SK-N-SH treated with all-trans-retinoic acid at 6 μM for 48 hours (cell line): ENCODE measurements around the gene TNFAIP8.

Experiments
- ARNTL ChIP-seq: fragments of 450-650 bp; formaldehyde crosslinking; IDR thresholded peaks from 2 replicates; pipeline ENCODE4 v1.5.0; 2020; ENCODE audit warnings: low read depth, mild to moderate bottlenecking, moderate library complexity, borderline replicate concordance
- CREB5 ChIP-seq: fragments of 250-450 bp; sonication (Bioruptor Pico); IDR thresholded peaks from 2 replicates; pipeline ENCODE4 v1.5.1; 2020; ENCODE audit warnings: low read depth, mild to moderate bottlenecking, moderate library complexity
- ISL1 ChIP-seq: fragments of 250-450 bp; sonication (Bioruptor Pico); IDR thresholded peaks from 2 replicates; pipeline ENCODE4 v2.1.2; 2022; ENCODE audit warnings: mild to moderate bottlenecking, moderate library complexity
- PPARA ChIP-seq: fragments of 250-450 bp; sonication (Bioruptor Pico); IDR thresholded peaks from 2 replicates; pipeline ENCODE4 v1.5.0; 2020; ENCODE audit warnings: mild to moderate bottlenecking, borderline replicate concordance
- TOX ChIP-seq: fragments of 250-450 bp; sonication (Bioruptor Pico); IDR thresholded peaks from 2 replicates; pipeline ENCODE4 v1.8.0; 2021; ENCODE audit warnings: mild to moderate bottlenecking, moderate library complexity, borderline replicate concordance
- TSHZ2 ChIP-seq: fragments of 250-450 bp; sonication (Bioruptor Pico); IDR thresholded peaks from 2 replicates; pipeline ENCODE4 v1.5.0; 2020; ENCODE audit warnings: mild to moderate bottlenecking, moderate library complexity
- ZNF70 ChIP-seq: fragments of 450-650 bp; formaldehyde crosslinking; IDR thresholded peaks from 2 replicates; pipeline ENCODE4 v1.5.0; 2020; ENCODE audit warnings: mild to moderate bottlenecking, moderate library complexity

- TF ChIP-seq TSHZ2 (CRISPR knock-in tag) (no peak), CREB5 (no peak), ISL1 (CRISPR knock-in tag) (no peak), ARNTL (CRISPR knock-in tag) (no peak), ZNF70 (CRISPR knock-in tag) (no peak), TOX (CRISPR knock-in tag) (no peak), PPARA (CRISPR knock-in tag) (no peak)
These were observed 43.1 kb downstream of the TNFAIP8 start for GRCh38 chr5:119398727-119399466.
